Anterior cingulate cortex (tissue), 58 donors: Measurements from ENCODE around the gene PTPRQ.
"Not testable (repeated sequence)": the region's sequence is repeated elsewhere in the genome, so short reads cannot be mapped to it uniquely, and the experiment has no call there.

ENCODE experiments used
- DNase-seq, 58 donors: peaks; one replicate each; lab custom pipeline; 2025; lab: John Stamatoyannopoulos, UW

The PTPRQ gene

GRCh38 chr12:80634903-80635302, 190.9 kb downstream of the PTPRQ start:
- DNase-seq = no peak

GRCh38 chr12:80636832-80637231, 192.8 kb downstream of the PTPRQ start:
- DNase-seq = no peak

GRCh38 chr12:80641936-80642335, 197.9 kb downstream of the PTPRQ start:
- no peak for DNase-seq

- no peak for DNase-seq
Measured at GRCh38 chr12:80643961-80644360, 199.9 kb downstream of the PTPRQ start.

- no peak for DNase-seq
Measured at GRCh38 chr12:80648881-80649280, 204.8 kb downstream of the PTPRQ start.

- DNase-seq = no peak
Measured at GRCh38 chr12:80655751-80656150, 211.7 kb downstream of the PTPRQ start.

- DNase-seq = no peak
Measured at GRCh38 chr12:80659512-80660063, 215.6 kb downstream of the PTPRQ start.

- no peak for DNase-seq
Measured at GRCh38 chr12:80662586-80662985, 218.6 kb downstream of the PTPRQ start.

- no peak for DNase-seq
Measured at GRCh38 chr12:80670214-80670613, 226.2 kb downstream of the PTPRQ start.

GRCh38 chr12:80676042-80676636, 232.1 kb downstream of the PTPRQ start:
- not testable (repeated sequence) for DNase-seq

- DNase-seq = no peak
Measured at GRCh38 chr12:80676856-80677255, 232.8 kb downstream of the PTPRQ start.

GRCh38 chr12:80677994-80678393, 234.0 kb downstream of the PTPRQ start:
- DNase-seq = no peak

GRCh38 chr12:80679346-80680131, 235.5 kb downstream of the PTPRQ start:
- DNase-seq = no peak

GRCh38 chr12:80681287-80681686, 237.3 kb downstream of the PTPRQ start:
- no peak for DNase-seq

- DNase-seq = no peak
Measured at GRCh38 chr12:80681786-80682185, 237.8 kb downstream of the PTPRQ start.

GRCh38 chr12:80684077-80684495, 240.1 kb downstream of the PTPRQ start:
- no peak for DNase-seq

GRCh38 chr12:80690090-80690489, 246.1 kb downstream of the PTPRQ start:
- DNase-seq = no peak

GRCh38 chr12:80690513-80690912, 246.5 kb downstream of the PTPRQ start:
- DNase-seq = no peak

- no peak for DNase-seq
Measured at GRCh38 chr12:80692114-80692513, 248.1 kb downstream of the PTPRQ start.

GRCh38 chr12:80697270-80697887, 253.3 kb downstream of the PTPRQ start:
- DNase-seq = no peak

GRCh38 chr12:80698256-80698655, 254.2 kb downstream of the PTPRQ start:
- DNase-seq = no peak
